Tibial nerve (tissue), 3 donors: ENCODE results near the gene BLVRA.

Source experiments
- POLR2A ChIP-seq, 2 donors: fragments of 450-650 bp; IDR thresholded peaks; one replicate each; pipeline ENCODE4 v1.6.1; 2017; ENCODE audit warnings: antibody characterized with exemption in 2 of 2, mild to moderate bottlenecking in 2 of 2, moderate library complexity in 2 of 2
- TF ChIP-seq, protein P1 (sequence below), 5 experiments: fragments of 200-600 bp in 3 of 5; fragments of 450-650 bp in 2 of 5; sonication (generic) in 3 of 5; IDR thresholded peaks; one replicate each; pipeline ENCODE4 v1.5.1; 2016 to 2019; ENCODE audit warnings: antibody characterized with exemption in 5 of 5, mild to moderate bottlenecking in 3 of 5, moderate library complexity in 2 of 5

DNA sequence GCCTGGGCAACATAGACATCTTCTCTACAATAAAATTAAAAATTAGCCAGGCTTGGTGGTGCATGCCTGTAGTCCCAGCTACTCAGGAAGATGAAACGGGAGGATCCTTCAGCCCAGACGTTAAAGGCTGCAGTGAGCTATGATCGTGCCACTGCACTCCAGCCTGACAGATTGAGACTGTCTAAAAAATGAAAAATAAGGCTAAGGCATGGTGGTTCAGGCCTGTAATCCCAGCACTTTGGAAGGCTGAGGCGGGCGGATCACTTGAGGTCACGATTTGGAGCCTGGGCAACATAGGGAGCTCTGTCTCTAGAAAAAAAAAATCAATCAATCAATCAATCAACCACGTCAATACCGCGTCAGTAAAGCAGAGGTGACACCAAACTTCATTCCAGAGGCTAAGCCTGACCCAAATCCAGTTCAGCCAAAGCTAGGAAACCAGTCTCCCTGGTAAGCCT lies 79.8 kb downstream of the BLVRA start:
- TF ChIP-seq, protein P1, sequence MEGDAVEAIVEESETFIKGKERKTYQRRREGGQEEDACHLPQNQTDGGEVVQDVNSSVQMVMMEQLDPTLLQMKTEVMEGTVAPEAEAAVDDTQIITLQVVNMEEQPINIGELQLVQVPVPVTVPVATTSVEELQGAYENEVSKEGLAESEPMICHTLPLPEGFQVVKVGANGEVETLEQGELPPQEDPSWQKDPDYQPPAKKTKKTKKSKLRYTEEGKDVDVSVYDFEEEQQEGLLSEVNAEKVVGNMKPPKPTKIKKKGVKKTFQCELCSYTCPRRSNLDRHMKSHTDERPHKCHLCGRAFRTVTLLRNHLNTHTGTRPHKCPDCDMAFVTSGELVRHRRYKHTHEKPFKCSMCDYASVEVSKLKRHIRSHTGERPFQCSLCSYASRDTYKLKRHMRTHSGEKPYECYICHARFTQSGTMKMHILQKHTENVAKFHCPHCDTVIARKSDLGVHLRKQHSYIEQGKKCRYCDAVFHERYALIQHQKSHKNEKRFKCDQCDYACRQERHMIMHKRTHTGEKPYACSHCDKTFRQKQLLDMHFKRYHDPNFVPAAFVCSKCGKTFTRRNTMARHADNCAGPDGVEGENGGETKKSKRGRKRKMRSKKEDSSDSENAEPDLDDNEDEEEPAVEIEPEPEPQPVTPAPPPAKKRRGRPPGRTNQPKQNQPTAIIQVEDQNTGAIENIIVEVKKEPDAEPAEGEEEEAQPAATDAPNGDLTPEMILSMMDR (IDR thresholded peaks at IDR 0.05): no peak
- no peak for TF ChIP-seq POLR2A (IDR thresholded peaks at IDR 0.05)
